PFSK-1 (cell line): ENCODE measurements around the gene SLC22A13.

Experiments
- FOXP2 ChIP-seq: optimal IDR thresholded peaks from 2 replicates; pipeline ENCODE3; 2011; ENCODE audit warnings: borderline replicate concordance, control low read depth, inconsistent platforms; ENCODE audit not compliant: insufficient read depth; ENCODE audit errors: extremely low read length, extremely low read depth
- POLR2AphosphoS5 ChIP-seq: IDR thresholded peaks from 2 replicates; pipeline ENCODE4 v1.6.1; 2012; ENCODE audit warnings: low read depth, mild to moderate bottlenecking, control low read depth, low read length, moderate library complexity
- REST ChIP-seq, 2 experiments: IDR thresholded peaks; 2 replicates each; pipeline versions ENCODE4 v1.6.1 to v1.8.0; 2011 to 2012; ENCODE audit warnings: low read depth in 2 of 2, low read length in 2 of 2, control low read depth in 1 of 2, inconsistent platforms in 1 of 2, mild to moderate bottlenecking in 1 of 2, moderate library complexity in 1 of 2; ENCODE audit not compliant: insufficient read depth in 1 of 2
- SIN3A ChIP-seq: IDR thresholded peaks from 2 replicates; pipeline ENCODE4 v1.6.1; 2012; ENCODE audit warnings: mild to moderate bottlenecking, low read length, moderate library complexity, borderline replicate concordance; ENCODE audit not compliant: insufficient read depth
- TAF1 ChIP-seq: IDR thresholded peaks from 2 replicates; pipeline ENCODE4 v1.6.1; 2012; ENCODE audit warnings: low read length, control low read depth, borderline replicate concordance; ENCODE audit not compliant: insufficient read depth

Gene SLC22A13

DNA sequence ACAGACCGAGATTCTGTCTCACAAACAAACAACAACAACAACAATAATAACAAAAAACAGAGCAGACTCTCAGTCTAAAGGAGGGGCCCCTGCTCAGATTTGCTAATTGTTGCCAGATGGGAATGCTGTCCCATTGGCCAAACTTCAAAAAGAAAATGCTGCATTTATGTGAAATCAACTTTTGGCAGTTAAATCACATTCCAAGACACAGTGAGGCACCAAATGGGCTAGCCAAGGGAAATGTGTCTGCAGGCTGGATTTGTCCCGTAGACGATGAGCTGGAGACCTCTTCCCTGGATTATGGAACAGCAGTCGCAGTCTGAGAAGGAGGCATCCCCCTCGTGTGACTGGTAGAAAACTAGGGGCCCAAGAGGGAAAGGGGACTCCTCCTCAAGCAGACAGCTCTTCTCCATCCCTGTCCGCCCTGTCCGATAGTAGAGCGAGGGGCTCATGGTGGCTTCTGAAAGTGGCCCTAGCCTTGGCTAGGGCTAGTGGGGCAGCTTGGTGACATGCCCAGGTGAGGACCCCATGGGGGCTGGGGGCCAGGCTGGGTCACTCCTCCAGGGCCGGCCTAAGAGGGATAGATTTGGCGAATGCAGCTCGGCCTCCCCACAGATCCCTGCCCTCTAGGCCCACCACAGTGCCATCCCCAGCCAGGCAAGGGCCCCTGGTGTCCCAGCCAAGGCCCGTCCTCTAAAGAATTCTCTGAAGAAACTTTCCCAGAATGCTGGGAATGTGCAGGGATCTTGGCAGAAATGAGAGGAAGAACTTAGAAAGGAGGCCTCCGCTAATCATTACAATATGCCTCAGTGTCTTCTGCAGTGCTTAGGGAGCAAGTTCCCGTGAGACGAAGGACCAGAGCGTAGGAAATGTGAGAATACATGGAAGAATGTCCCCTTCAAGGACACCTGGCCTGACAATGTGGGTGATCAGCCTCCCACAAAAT is 18.5 kb downstream of the SLC22A13 start:
- TF ChIP-seq FOXP2 (no peak), POLR2AphosphoS5 (no peak), TAF1 (no peak), SIN3A (no peak), REST (IDR thresholded peaks at IDR 0.05; ENCODE audit: insufficient read depth in 1 of 2, low read depth in 2 of 2, low read length in 2 of 2) (no peak)

DNA sequence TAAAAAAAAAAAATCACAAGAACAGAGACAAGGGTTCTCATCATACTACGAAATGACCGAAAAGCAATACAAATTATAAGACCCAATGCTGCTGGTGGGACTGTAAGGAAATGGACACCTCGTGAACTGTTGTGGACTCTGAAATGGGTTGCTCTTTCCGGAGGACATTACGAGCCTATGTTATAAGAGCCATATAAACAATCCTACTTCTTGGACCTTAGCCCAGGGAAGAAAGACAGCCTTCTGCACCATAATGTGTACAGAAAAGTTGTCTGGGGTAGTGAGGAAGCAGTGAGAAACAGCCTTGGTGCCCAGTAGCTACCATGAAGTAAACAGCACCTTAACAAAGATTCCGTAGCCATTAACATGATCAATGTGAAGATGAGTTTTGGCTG is 19.1 kb downstream of the SLC22A13 start:
- TF ChIP-seq SIN3A (no peak), TAF1 (no peak), POLR2AphosphoS5 (no peak), FOXP2 (no peak), REST (IDR thresholded peaks at IDR 0.05; ENCODE audit: insufficient read depth in 1 of 2, low read depth in 2 of 2, low read length in 2 of 2) (no peak)

- TF ChIP-seq SIN3A (no peak), FOXP2 (no peak), POLR2AphosphoS5 (no peak), TAF1 (no peak), REST (IDR thresholded peaks at IDR 0.05; ENCODE audit: insufficient read depth in 1 of 2, low read depth in 2 of 2, low read length in 2 of 2) (no peak)
Observed at GRCh38 chr3:38297537-38297936, 31.9 kb downstream of the SLC22A13 start.

- TF ChIP-seq POLR2AphosphoS5 (no peak), FOXP2 (no peak), REST (IDR thresholded peaks at IDR 0.05; ENCODE audit: insufficient read depth in 1 of 2, low read depth in 2 of 2, low read length in 2 of 2) (no peak), TAF1 (no peak), SIN3A (no peak)
Observed at GRCh38 chr3:38297947-38298711, 32.5 kb downstream of the SLC22A13 start.
